IgD-negative memory B cell (primary cell): ENCODE data around the gene SPAG5. TPM values are rescaled to one million over a fixed set of nuclear protein-coding genes. Genes with fewer than 3 reads are reported as not detected.
"Not testable (repeated sequence)": the region's sequence is repeated elsewhere in the genome, so short reads cannot be mapped to it uniquely, and the experiment has no call there.

Experiments
- H3K27ac Mint-ChIP-seq, 3 donors: one replicate each; pipeline ENCODE4 v1.8.0; 2020 to 2022; ENCODE audit warnings: mild to moderate bottlenecking in 3 of 3, mixed read lengths in 3 of 3, moderate library complexity in 1 of 3
- H3K27me3 Mint-ChIP-seq: one replicate; pipeline ENCODE4 v1.8.0; 2021; ENCODE audit warnings: mixed read lengths
- H3K36me3 Mint-ChIP-seq: one replicate; pipeline ENCODE4 v1.8.0; 2020; ENCODE audit warnings: mild to moderate bottlenecking, mixed read lengths
- H3K4me1 Mint-ChIP-seq, 3 donors: one replicate each; pipeline ENCODE4 v1.8.0; 2020 to 2022; ENCODE audit warnings: mixed read lengths in 3 of 3, mild to moderate bottlenecking in 1 of 3
- H3K4me3 Mint-ChIP-seq, 4 donors: one replicate each; pipeline ENCODE4 v1.8.0; 2020 to 2022; ENCODE audit warnings: mild to moderate bottlenecking in 4 of 4, mixed read lengths in 4 of 4, moderate library complexity in 3 of 4
- H3K9me3 Mint-ChIP-seq, 3 donors: one replicate each; pipeline ENCODE4 v1.8.0; 2020 to 2021; ENCODE audit warnings: mixed read lengths in 3 of 3, mild to moderate bottlenecking in 1 of 3
- polyA plus RNA-seq: library from polyadenylated mRNA; unstranded; fragments of 300-500 nt; fragmentation: Illumina TruSeq; gene quantifications from one replicate; pipeline ENCODE4 v1.2.3, GENCODE V29; 2021

SPAG5 gene
- polyA plus RNA-seq, 1 donor from 2014 or later: 2.2 TPM

DNA sequence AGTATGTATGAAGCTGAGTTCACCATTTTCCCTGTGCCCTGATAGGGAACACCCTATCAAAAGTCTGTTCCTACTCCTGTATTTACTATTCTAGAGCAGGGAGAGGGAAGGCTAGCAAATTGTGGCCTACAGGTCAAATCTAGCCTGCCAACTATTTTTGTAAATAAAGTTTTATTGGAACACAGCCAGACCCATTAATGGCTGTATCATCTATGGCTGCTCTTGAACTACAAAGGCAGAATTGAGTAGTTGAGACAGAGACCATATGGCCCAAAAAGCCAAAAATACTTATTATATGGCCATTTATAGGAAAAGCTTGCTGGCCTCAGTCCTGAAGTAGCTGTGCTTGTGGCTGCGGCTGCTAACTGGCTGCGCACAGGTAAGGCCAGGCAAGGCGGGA lies 17.9 kb downstream of the SPAG5 start:
- H3K27me3 Mint-ChIP-seq: no peaks in the 10 kb centered on the region
- H3K9me3 Mint-ChIP-seq: no peaks in the 10 kb centered on the region
- H3K36me3 Mint-ChIP-seq: no peaks in the 10 kb centered on the region
- peak overlapping the region in 1 of 3 donors; percentile 48 for H3K27ac Mint-ChIP-seq
- peak overlapping the region in 1 of 4 donors; percentile 2 for H3K4me3 Mint-ChIP-seq
- H3K4me1 Mint-ChIP-seq: peaks cover 6 to 9% (median 7%) of the 10 kb centered on the region in 3 donors

DNA sequence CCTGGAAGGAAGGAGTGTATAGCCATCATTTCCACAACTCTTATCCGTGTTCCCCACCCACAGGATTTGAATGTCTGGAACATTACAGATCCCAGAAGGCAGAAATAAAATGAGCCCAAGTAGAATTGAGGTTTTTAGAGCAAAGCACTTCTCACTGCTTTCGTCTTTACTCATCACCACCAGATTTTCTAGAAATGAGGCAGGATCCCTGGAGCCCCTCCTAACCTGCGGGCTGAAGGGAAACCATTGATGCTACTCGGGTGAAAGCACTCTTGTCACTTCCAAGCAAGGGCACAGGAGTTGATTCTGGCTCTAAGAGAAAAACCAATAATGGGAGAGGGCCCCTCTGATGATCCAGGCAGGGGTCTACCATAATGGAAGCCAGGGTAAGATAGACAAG lies 19.3 kb downstream of the SPAG5 start:
- H3K36me3 Mint-ChIP-seq: no peaks in the 10 kb centered on the region
- H3K27me3 Mint-ChIP-seq: no peaks in the 10 kb centered on the region
- H3K9me3 Mint-ChIP-seq: no peaks in the 10 kb centered on the region
- H3K4me1 Mint-ChIP-seq: peaks cover 6 to 10% (median 9%) of the 10 kb centered on the region in 3 donors
- H3K4me3 Mint-ChIP-seq: no peak overlapping the region
- H3K27ac Mint-ChIP-seq: no peak overlapping the region

DNA sequence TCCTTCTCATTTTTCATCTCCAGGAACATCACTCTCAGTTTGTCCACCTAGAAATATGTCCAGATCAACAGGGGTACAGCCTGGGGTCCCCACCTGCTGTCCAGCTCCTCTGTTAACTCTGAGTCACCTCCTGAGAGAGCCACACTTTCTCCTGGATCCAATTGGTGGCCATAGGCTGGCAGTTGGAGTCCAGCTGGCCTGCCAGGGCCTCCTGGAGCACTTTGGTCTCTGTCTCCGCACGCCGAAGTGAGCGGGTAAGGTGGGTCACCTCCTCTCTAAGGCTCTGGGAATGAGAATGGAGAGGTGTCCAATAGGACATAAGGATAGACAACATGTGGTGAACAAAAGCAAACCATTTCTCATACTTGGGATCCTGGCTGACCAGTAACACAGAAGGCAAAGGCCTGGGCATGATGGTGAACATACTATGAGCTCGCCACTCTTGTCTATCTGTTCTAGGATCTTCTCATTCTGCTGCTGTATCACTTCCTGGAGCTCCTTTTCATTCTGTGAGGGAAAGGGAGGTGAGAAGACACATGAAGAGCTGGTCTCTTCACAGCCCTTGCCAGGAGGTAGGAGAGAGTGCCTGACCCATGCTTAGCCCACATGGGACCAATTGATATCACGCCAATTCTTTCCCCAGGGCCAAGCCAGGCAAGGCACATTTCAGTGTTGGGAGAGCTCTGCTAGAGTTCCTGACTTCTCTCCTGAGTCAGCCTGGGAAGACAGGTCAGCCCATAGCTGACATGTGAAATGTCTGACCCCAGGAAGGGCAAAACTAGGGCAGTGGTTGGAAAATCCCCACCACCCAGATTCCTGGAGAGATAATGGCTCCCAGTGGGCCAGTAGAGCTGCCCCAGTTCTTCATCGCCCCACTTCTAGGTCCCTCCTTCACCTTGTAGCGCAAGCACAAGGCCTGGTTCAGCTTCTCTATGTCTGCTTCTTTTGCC lies 20.3 kb downstream of the SPAG5 start:
- Mint-ChIP-seq H3K27me3 (no peaks in the 10 kb centered on the region), H3K36me3 (no peaks in the 10 kb centered on the region), H3K4me3 (peak overlapping the region in 1 of 4 donors; percentile 54), H3K4me1 (peaks cover 6 to 10% (median 9%) of the 10 kb centered on the region in 3 donors), H3K27ac (no peak overlapping the region), H3K9me3 (no peaks in the 10 kb centered on the region)

DNA sequence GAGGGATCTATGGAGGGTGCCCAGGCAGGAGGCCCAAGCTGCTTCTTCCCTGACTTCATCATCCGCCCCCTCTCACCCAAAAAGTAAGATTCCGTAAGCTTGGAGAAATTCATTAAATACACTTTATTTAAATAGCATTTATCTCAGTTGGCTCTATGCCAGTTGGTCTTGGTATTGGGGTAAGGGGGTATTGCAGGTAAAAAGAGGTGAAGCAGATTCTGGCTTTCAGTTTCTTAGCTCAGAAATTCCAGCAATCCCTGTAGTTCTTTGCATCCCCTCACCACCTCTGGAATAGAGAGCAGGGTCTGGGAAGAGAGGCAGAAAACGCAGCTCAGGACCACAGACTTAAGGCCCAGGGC lies 21.4 kb downstream of the SPAG5 start:
- peaks cover 9 to 12% (median 10%) of the 10 kb centered on the region in 3 donors for H3K4me1 Mint-ChIP-seq
- H3K4me3 Mint-ChIP-seq: peak overlapping the region in 1 of 4 donors; percentile 96
- no peaks in the 10 kb centered on the region for H3K27me3 Mint-ChIP-seq
- no peaks in the 10 kb centered on the region for H3K9me3 Mint-ChIP-seq
- H3K27ac Mint-ChIP-seq: no peak overlapping the region
- H3K36me3 Mint-ChIP-seq: no peaks in the 10 kb centered on the region

GRCh38 chr17:28576758-28577465 lies 21.9 kb downstream of the SPAG5 start, which contains the start of gene ALDOC:
Gene ALDOC, minus strand, starts transcription at chr17:28576895. Its CDS starts 1,363 bp downstream, at chr17:28575532.
- H3K9me3 Mint-ChIP-seq: no peaks in the 10 kb centered on the region
- H3K4me3 Mint-ChIP-seq: peak within 1 kb of the TSS; percentile 49 to 96 (median 85)
- no peaks in the 10 kb centered on the region for H3K36me3 Mint-ChIP-seq
- no peaks in the 10 kb centered on the region for H3K27me3 Mint-ChIP-seq
- H3K27ac Mint-ChIP-seq: peak within 1 kb of the TSS in 1 of 3 donors; percentile 89
- peaks cover 11 to 17% (median 13%) of the 10 kb centered on the region in 3 donors for H3K4me1 Mint-ChIP-seq

DNA sequence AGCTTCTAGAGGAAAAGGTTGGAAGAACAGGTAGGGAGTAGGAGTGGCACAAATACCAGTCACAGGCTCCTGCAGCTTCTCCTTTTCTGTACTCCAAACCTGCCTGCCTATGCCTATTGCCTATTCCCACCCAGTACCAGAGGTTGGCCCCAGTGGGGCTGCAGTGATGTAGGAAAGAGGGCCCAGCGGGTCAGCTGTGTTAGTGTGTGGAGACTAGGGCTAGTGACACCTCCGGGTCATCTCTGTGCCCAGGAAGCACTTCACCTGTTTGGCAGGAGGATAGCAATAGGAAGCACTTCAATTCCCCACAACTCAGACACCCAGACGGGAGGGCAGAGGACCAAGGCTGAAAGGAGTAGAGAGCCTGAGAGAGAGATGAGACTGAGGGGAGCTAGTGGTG lies 22.8 kb downstream of the SPAG5 start:
- not testable (repeated sequence) for H3K27ac Mint-ChIP-seq, H3K9me3 Mint-ChIP-seq, H3K36me3 Mint-ChIP-seq, H3K27me3 Mint-ChIP-seq
- Mint-ChIP-seq H3K4me3 (peak overlapping the region; percentile 49 to 96 (median 85)), H3K4me1 (peaks cover 13 to 22% (median 15%) of the 10 kb centered on the region in 3 donors)

- Mint-ChIP-seq H3K27me3 (no peaks in the 10 kb centered on the region), H3K4me1 (peaks cover 17 to 28% (median 20%) of the 10 kb centered on the region in 3 donors), H3K36me3 (no peaks in the 10 kb centered on the region), H3K27ac (no peak overlapping the region), H3K4me3 (peak overlapping the region in 1 of 4 donors; percentile 99), H3K9me3 (no peaks in the 10 kb centered on the region)
Observed at GRCh38 chr17:28575126-28575795, 23.6 kb downstream of the SPAG5 start.

DNA sequence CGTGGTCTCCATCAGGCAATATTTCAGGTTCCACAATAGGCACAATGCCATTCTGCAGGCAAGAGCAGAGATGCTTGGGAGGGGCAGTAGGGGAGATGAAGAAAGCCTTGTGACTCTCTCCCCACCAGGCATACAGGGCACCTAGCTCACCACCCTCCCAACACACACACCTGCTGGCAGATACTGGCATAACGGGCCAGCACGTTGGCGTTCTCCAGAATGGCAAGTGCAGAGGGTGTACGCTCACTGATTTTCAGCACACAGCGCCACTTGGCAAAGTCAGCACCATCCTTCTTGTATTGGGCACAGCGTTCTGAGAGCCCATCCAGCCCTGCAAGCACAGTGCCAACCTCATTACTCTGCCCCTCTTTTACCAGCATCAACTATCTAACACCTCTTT lies 24.3 kb downstream of the SPAG5 start:
- H3K4me1 Mint-ChIP-seq: peaks cover 22 to 35% (median 25%) of the 10 kb centered on the region in 3 donors
- H3K36me3 Mint-ChIP-seq: no peaks in the 10 kb centered on the region
- peak overlapping the region in 3 of 4 donors; percentile 41 to 99 (median 54) for H3K4me3 Mint-ChIP-seq
- H3K27ac Mint-ChIP-seq: no peak overlapping the region
- H3K27me3 Mint-ChIP-seq: no peaks in the 10 kb centered on the region
- H3K9me3 Mint-ChIP-seq: no peaks in the 10 kb centered on the region

DNA sequence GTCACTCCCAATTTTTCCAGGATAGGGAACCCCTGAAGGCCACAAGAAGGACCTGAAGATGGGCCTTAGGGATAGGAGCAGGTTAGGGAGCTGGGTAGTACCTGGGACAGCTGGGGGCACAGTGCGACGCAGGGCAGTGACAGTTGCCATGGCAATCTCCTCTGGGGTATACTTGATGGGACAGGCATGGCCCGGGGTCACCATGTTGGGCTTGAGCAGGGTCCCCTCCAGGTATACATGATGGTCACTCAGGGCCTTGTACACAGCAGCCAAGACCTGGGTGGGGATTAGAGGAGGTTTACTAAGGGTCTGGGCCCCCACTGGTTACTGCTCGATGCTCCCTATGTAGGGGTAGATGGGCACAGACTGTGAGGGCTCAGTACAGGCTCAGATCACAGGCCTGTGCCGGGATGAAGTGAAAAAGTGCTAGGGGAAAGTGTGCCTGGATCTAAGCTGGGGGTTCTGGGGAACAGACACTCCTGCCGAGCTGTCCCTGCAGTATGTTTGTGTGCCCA lies 24.8 kb downstream of the SPAG5 start:
- H3K27me3 Mint-ChIP-seq: no peaks in the 10 kb centered on the region

DNA sequence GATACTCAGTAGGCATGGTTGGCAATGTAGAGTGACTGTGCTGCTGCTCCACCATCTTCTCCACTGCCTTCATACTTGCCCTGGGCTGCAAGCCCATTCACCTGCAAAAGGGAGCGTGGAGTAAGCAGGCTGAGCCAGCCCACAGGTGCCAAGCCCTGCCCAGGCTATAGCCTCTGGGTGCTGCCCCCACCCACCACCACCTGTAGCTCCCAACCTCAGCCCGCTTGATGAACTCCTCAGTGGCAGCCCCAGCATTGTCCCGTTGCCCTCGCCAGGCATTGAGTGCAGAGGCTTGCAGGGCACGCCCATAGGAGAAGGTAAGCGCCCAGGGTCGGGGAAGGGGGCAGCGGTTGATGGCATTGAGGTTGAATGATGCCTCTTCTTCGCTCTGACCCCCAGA lies 25.3 kb downstream of the SPAG5 start:
- H3K9me3 Mint-ChIP-seq: no peaks in the 10 kb centered on the region
- H3K27ac Mint-ChIP-seq: no peak overlapping the region
- no peaks in the 10 kb centered on the region for H3K27me3 Mint-ChIP-seq
- H3K4me3 Mint-ChIP-seq: peak overlapping the region in 1 of 4 donors; percentile 99
- H3K4me1 Mint-ChIP-seq: peaks cover 27 to 41% (median 29%) of the 10 kb centered on the region in 3 donors
- peaks cover under 1% of the 10 kb centered on the region for H3K36me3 Mint-ChIP-seq

More for the DNA sequence above, 24.8 kb downstream of the SPAG5 start:
- H3K27ac Mint-ChIP-seq: no peak overlapping the region
- peak overlapping the region in 3 of 4 donors; percentile 41 to 99 (median 54) for H3K4me3 Mint-ChIP-seq
- H3K4me1 Mint-ChIP-seq: peaks cover 24 to 38% (median 27%) of the 10 kb centered on the region in 3 donors
- no peaks in the 10 kb centered on the region for H3K9me3 Mint-ChIP-seq
- no peaks in the 10 kb centered on the region for H3K36me3 Mint-ChIP-seq

DNA sequence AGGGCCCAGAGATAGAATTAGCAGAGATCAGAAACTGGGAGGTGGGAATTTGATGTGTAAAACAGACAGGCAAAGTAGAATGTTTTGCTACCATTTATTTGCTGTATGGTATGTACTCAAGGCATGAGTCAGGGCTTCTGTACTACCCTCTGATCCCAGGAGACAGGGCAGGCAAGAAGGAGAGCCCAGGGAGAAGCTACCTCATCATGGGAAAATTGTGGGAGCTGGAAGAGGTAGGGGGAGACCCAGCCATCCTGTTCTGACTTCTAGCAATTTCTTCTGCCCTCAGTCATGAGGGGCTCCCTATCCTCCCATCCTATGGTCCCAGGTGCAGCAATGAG lies 25.8 kb downstream of the SPAG5 start:
- Mint-ChIP-seq H3K4me3 (peak overlapping the region in 2 of 4 donors; percentile 25 to 99), H3K27ac (peak overlapping the region in 1 of 3 donors; percentile 95), H3K4me1 (peaks cover 31 to 44% (median 32%) of the 10 kb centered on the region in 3 donors)

DNA sequence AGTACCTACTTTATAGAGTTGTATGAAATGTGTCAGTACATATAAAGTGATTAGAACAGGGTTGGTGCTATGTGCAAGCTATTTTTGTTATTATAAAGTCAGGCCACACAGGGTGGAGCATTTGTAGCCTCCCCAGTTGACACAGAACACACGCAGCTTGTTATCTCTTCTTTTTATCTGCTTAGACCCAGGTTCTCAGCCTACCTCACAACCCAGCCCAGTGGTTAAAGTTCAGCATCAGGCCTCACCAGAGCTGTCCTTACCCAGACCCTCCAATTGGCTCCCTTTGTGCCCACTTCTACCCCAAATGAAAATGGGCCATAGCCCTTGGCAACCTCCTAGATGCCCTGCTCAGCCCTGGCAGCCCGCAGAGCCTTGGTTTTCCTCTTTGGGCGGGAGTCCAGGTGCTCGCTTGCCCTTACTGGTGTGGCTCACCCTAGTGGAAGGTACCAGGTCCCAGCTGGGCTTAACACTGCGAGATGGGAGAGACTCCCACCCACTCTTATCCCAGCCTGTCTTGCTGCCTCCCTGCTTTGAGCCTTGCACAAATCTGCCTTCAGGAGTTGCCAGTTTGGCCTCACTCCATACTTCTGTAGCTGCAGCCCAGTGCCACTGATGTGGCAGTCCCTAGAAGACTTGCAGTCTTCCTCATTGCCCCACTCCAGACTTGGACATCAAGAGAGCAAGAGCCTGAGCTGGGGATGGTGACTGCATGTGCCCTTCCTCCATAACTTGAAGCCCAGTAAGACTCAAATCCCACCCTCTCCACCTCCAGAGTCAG lies 26.4 kb downstream of the SPAG5 start:
- Mint-ChIP-seq H3K36me3 (peaks cover 4% of the 10 kb centered on the region), H3K27ac (peak overlapping the region; percentile 94 to 96 (median 95)), H3K9me3 (no peaks in the 10 kb centered on the region), H3K27me3 (no peaks in the 10 kb centered on the region), H3K4me1 (peaks cover 35 to 48% (median 38%) of the 10 kb centered on the region in 3 donors), H3K4me3 (peak overlapping the region; percentile 93 to 99 (median 98))

More for the DNA sequence above, 25.8 kb downstream of the SPAG5 start:
- Mint-ChIP-seq H3K9me3 (no peaks in the 10 kb centered on the region), H3K36me3 (peaks cover 4% of the 10 kb centered on the region), H3K27me3 (no peaks in the 10 kb centered on the region)

DNA sequence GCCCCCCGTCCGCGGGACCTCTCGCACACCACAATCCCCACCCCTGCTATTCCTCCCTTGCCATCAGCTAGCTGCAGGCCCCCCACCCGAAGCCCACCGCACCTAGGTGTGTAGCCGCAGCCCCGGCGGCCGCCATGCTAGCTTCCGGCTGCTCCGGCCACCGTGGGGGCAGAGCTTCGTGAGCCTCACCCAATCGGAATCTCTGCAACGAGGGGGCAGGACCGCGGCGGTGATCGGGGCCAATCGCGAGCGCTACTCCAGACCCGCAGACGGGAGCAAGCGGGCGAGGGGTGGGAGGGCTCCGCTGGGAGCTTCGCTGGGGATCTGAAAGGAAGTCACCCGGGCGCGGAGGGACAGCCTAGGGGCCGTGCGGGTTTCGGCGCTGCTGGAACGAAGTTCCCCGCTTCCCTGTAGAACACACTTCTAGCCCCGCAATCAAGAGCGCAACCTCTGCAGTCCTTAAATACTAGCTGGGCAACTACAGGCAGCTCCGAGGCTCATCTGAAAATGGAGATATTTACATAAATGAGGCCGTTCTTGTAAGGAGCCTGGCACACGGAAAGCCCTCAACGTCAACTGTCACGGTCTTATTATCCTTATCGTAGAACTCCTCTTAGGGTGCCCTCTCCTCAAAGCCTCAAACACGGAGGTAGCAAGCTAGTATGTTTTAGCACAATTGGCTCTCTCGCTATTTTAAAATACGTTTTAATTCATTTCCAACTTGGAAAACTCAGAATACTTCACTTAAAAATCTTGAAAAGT lies 27.3 kb downstream of the SPAG5 start, which contains the start of gene PIGS:
Gene PIGS, minus strand, starts transcription at position 164 of the 762 bp plus-strand sequence. Its CDS starts 28 bp downstream, at position 136.
- no peaks in the 10 kb centered on the region for H3K27me3 Mint-ChIP-seq

More for the DNA sequence above, 27.3 kb downstream of the SPAG5 start, which contains the start of gene PIGS:
- Mint-ChIP-seq H3K9me3 (no peaks in the 10 kb centered on the region), H3K4me3 (peak within 1 kb of the TSS; percentile 93 to 99 (median 98)), H3K4me1 (peaks cover 37 to 46% (median 38%) of the 10 kb centered on the region in 3 donors), H3K36me3 (peaks cover 4% of the 10 kb centered on the region), H3K27ac (peak within 1 kb of the TSS; percentile 94 to 96 (median 95))
